CD14-positive monocyte (primary cell): Measurements from ENCODE around the gene ACTL8. TPM values are rescaled to one million over a fixed set of nuclear protein-coding genes. Genes with fewer than 3 reads are reported as not detected.

Experiments used
- DNase-seq, 3 donors: peaks; one replicate each; pipeline ENCODE4 v3.0.0-alpha.2; 2011 to 2022
- H2AFZ ChIP-seq: 2 replicates; pipeline ENCODE4 v1.6.0; 2012; ENCODE audit warnings: mild to moderate bottlenecking, low read depth, low read length, inconsistent platforms; ENCODE audit not compliant: insufficient read depth, poor library complexity, severe bottlenecking
- H3K27ac ChIP-seq, 2 donors: 1 replicate in 1 of 2; 2 replicates in 1 of 2; pipeline ENCODE4 v1.5.1; 2012 to 2013; ENCODE audit warnings: low read length in 2 of 2, control low read depth in 1 of 2, inconsistent platforms in 1 of 2, low read depth in 1 of 2, mild to moderate bottlenecking in 1 of 2
- H3K27me3 ChIP-seq, 2 donors: one replicate each; pipeline versions ENCODE4 v1.6.0 to v1.6.1; 2011 to 2013; ENCODE audit warnings: low read length in 2 of 2; ENCODE audit not compliant: control insufficient read depth in 2 of 2, insufficient read depth in 2 of 2
- H3K36me3 ChIP-seq, 2 donors: replicated peaks in 1 of 2; 1 replicate in 1 of 2; 2 replicates in 1 of 2; pipeline versions ENCODE4 v1.5.1 to v1.6.1; 2012 to 2013; ENCODE audit warnings: low read length in 2 of 2, control low read depth in 1 of 2, inconsistent platforms in 1 of 2, mild to moderate bottlenecking in 1 of 2; ENCODE audit not compliant: insufficient read depth in 2 of 2, control insufficient read depth in 1 of 2
- H3K4me1 ChIP-seq, 2 donors: 1 replicate in 1 of 2; 2 replicates in 1 of 2; pipeline versions ENCODE4 v1.5.1 to v1.6.1; 2012 to 2013; ENCODE audit warnings: low read length in 2 of 2, control low read depth in 1 of 2, inconsistent platforms in 1 of 2, mild to moderate bottlenecking in 1 of 2, moderate library complexity in 1 of 2; ENCODE audit not compliant: insufficient read depth in 2 of 2, control insufficient read depth in 1 of 2
- H3K4me2 ChIP-seq: replicated peaks from 2 replicates; pipeline ENCODE3; 2012; ENCODE audit warnings: low read length, moderate library complexity, mild to moderate bottlenecking; ENCODE audit not compliant: poor library complexity, severe bottlenecking; ENCODE audit errors: extremely low read depth
- H3K4me3 ChIP-seq, 3 experiments: fragments of 200-600 bp in 1 of 3; sonication (generic) in 1 of 3; replicated peaks in 1 of 3; 1 replicate in 2 of 3; 2 replicates in 1 of 3; pipeline ENCODE4 v1.5.1; 2011 to 2013; ENCODE audit warnings: low read length in 3 of 3, mild to moderate bottlenecking in 3 of 3, control low read depth in 2 of 3, low read depth in 2 of 3, inconsistent platforms in 1 of 3, moderate library complexity in 1 of 3
- H3K79me2 ChIP-seq: 2 replicates; pipeline ENCODE4 v1.6.0; 2012; ENCODE audit warnings: mild to moderate bottlenecking, control low read depth, inconsistent platforms, low read length, moderate library complexity; ENCODE audit not compliant: insufficient read depth
- H3K9ac ChIP-seq: 2 replicates; pipeline ENCODE4 v1.6.0; 2017; ENCODE audit warnings: low read length, mild to moderate bottlenecking; ENCODE audit not compliant: insufficient read depth, poor library complexity, severe bottlenecking
- H3K9me3 ChIP-seq, 2 donors: replicated peaks in 1 of 2; 1 replicate in 1 of 2; 2 replicates in 1 of 2; pipeline versions ENCODE4 v1.5.1 to v1.6.1; 2012 to 2013; ENCODE audit warnings: low read length in 2 of 2, control low read depth in 1 of 2; ENCODE audit not compliant: control insufficient read depth in 1 of 2, insufficient read depth in 1 of 2
- H4K20me1 ChIP-seq: 2 replicates; pipeline ENCODE4 v1.6.0; 2012; ENCODE audit warnings: mild to moderate bottlenecking, low read length, control low read depth, moderate library complexity; ENCODE audit not compliant: insufficient read depth
- H3K27ac Mint-ChIP-seq, 7 donors: one replicate each; pipeline ENCODE4 v1.8.0; 2020; ENCODE audit warnings: mild to moderate bottlenecking in 7 of 7, mixed read lengths in 7 of 7, moderate library complexity in 6 of 7, inconsistent platforms in 2 of 7
- H3K27me3 Mint-ChIP-seq, 3 donors: one replicate each; pipeline ENCODE4 v1.8.0; 2021 to 2022; ENCODE audit warnings: low read depth in 3 of 3, mild to moderate bottlenecking in 3 of 3, mixed read lengths in 3 of 3, moderate library complexity in 3 of 3, inconsistent platforms in 1 of 3
- H3K36me3 Mint-ChIP-seq, 2 donors: one replicate each; pipeline ENCODE4 v1.8.0; 2020; ENCODE audit warnings: mixed read lengths in 2 of 2, inconsistent platforms in 1 of 2, mild to moderate bottlenecking in 1 of 2
- H3K4me1 Mint-ChIP-seq: one replicate; pipeline ENCODE4 v1.8.0; 2020; ENCODE audit warnings: mild to moderate bottlenecking, mixed read lengths
- H3K4me3 Mint-ChIP-seq, 2 donors: one replicate each; pipeline ENCODE4 v1.8.0; 2020; ENCODE audit warnings: mild to moderate bottlenecking in 2 of 2, mixed read lengths in 2 of 2, moderate library complexity in 1 of 2
- H3K9me3 Mint-ChIP-seq, 7 donors: one replicate each; pipeline ENCODE4 v1.8.0; 2020 to 2022; ENCODE audit warnings: mixed read lengths in 7 of 7, mild to moderate bottlenecking in 6 of 7, moderate library complexity in 6 of 7, inconsistent platforms in 2 of 7
- WGBS: methylation state at CpG from one replicate; pipeline ENCODE4 v1.1.5; 2013; ENCODE audit warnings: missing lambda C conversion rate; ENCODE audit not compliant: insufficient coverage; 5-methylcytosine and 5-hydroxymethylcytosine counted together
- intact Hi-C, 2 donors: fragments of 100-400 bp; cut with micrococcal nuclease; formaldehyde crosslinking; loops; one replicate each; pipeline versions ENCODE4 v1.15.0 to v1.15.1; 2023
- polyA plus RNA-seq, 3 donors: library from polyadenylated mRNA; depleted of rRNA in 1 of 3; unstranded in 2 of 3; stranded (reverse) in 1 of 3; fragments of 300-500 nt in 2 of 3; fragments of >200 nt in 1 of 3; fragmentation: Illumina TruSeq in 2 of 3; gene quantifications; 1 replicate in 2 of 3; 2 replicates in 1 of 3; pipeline ENCODE4 v1.2.3, GENCODE V29; 2012 to 2021
- TF ChIP-seq, protein P1 (sequence below): fragments of 200-600 bp; IDR thresholded peaks from one replicate; pipeline ENCODE4 v1.8.0; 2022; ENCODE audit warnings: antibody characterized with exemption, mild to moderate bottlenecking

Gene ACTL8
- polyA plus RNA-seq, 3 donors = not detected

DNA sequence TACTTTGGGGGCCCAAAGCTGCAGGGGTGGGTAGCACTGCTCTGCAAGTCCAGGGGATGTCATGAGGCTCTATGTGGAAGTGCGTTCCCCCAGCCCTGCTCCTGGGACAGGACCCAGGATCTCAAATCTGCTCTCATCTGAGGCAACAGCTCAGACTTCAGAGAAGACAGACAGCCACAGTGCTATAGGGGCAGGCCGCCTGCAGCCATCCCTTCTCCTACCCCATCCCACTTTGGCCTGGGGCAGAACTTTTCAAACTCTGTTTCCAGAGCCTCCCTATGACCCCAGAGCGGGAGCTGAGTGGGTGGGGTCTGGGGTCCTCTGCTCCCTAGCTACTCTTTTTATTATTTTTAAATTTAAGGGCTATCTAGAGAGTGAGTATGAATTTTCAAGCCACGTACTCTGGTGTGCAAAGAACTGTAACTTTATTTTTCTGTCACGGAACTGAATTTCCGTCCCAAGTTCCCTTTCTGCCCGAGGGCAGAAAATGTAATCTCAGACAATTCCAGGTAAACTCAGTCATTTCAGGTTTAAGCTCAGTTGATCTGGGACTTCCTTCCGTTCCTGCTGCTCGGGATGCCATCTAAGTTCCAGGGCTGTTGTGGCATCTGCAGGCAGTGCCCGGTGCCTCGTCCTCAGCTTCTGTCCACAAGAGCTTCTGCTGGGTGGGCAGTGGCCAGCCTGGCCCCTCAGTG is 98.3 kb downstream of the ACTL8 start:
- Histone ChIP-seq H3K27ac (no peak overlapping the region), H3K4me1 (no peaks in the 10 kb centered on the region), H3K9ac (no peak overlapping the region), H2AFZ (no peak overlapping the region), H3K9me3 (no peaks in the 10 kb centered on the region), H3K4me3 (no peak overlapping the region), H3K4me2 (no peak overlapping the region), H3K36me3 (no peaks in the 10 kb centered on the region), H3K79me2 (no peaks in the 10 kb centered on the region), H4K20me1 (no peaks in the 10 kb centered on the region), H3K27me3 (no peaks in the 10 kb centered on the region)
- Mint-ChIP-seq H3K9me3 (peaks cover 0 to 2% (median 0%) of the 10 kb centered on the region in 7 donors), H3K4me1 (no peaks in the 10 kb centered on the region), H3K36me3 (no peaks in the 10 kb centered on the region), H3K27me3 (peaks cover 0 to 4% (median 4%) of the 10 kb centered on the region in 3 donors), H3K27ac (no peak overlapping the region), H3K4me3 (no peak overlapping the region)
- intact Hi-C loops = no loop called here
- no peak for DNase-seq
- 69% methylated on average over 6 of the region's 11 CpGs for WGBS
- TF ChIP-seq, protein P1, sequence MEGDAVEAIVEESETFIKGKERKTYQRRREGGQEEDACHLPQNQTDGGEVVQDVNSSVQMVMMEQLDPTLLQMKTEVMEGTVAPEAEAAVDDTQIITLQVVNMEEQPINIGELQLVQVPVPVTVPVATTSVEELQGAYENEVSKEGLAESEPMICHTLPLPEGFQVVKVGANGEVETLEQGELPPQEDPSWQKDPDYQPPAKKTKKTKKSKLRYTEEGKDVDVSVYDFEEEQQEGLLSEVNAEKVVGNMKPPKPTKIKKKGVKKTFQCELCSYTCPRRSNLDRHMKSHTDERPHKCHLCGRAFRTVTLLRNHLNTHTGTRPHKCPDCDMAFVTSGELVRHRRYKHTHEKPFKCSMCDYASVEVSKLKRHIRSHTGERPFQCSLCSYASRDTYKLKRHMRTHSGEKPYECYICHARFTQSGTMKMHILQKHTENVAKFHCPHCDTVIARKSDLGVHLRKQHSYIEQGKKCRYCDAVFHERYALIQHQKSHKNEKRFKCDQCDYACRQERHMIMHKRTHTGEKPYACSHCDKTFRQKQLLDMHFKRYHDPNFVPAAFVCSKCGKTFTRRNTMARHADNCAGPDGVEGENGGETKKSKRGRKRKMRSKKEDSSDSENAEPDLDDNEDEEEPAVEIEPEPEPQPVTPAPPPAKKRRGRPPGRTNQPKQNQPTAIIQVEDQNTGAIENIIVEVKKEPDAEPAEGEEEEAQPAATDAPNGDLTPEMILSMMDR = no peak

DNA sequence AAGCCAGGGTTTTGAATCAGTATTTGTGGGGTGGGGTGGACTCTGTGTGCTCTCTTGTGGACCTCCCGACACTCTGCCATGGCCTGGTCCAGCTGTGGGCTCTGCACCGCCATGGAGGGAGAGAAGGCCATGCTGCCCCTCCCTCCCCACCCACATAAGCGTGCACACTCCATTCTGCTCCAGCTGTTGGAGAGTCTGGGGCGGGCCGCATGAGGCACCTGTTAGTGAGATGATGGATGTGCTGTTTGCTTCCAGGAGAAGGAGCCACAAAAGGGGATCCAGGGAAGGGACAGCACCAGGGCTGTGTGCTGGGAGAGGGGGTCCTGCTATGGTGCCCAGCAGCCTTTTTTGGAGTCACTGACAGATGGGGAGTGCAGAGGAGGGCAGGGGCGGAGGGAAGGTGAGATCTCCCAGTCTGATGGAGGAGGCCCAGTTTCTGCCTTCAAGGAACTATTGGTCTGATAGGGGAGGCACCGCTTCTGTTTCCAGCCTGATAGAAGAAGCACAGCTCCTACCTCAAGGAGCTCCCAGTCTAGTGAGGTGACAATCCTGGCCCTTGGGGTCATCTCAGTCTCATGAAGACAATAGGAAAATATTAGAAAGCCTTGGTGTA is 101.5 kb downstream of the ACTL8 start:
- Histone ChIP-seq H3K4me1 (no peaks in the 10 kb centered on the region), H3K9me3 (no peaks in the 10 kb centered on the region), H3K27me3 (no peaks in the 10 kb centered on the region), H3K4me2 (no peak overlapping the region), H3K79me2 (no peaks in the 10 kb centered on the region), H3K9ac (no peak overlapping the region), H3K4me3 (no peak overlapping the region), H3K27ac (no peak overlapping the region), H4K20me1 (no peaks in the 10 kb centered on the region), H3K36me3 (no peaks in the 10 kb centered on the region), H2AFZ (no peak overlapping the region)
- H3K4me1 Mint-ChIP-seq = no peaks in the 10 kb centered on the region
- H3K27ac Mint-ChIP-seq = no peak overlapping the region
- H3K4me3 Mint-ChIP-seq = no peak overlapping the region
- peaks cover 4 to 6% (median 4%) of the 10 kb centered on the region in 3 donors for H3K27me3 Mint-ChIP-seq
- TF ChIP-seq, protein P1 = no peak
- H3K9me3 Mint-ChIP-seq = no peaks in the 10 kb centered on the region
- no peaks in the 10 kb centered on the region for H3K36me3 Mint-ChIP-seq
- intact Hi-C loops = no loop called here
- no peak for DNase-seq
- WGBS = no CpG with 5 or more reads among the region's 7 CpGs
